SU-DHL-6 (cell line): ENCODE measurements around the gene OR1J4.

ENCODE experiments used
- H2AFZ ChIP-seq: fragments of 200-600 bp; sonication (generic); 2 replicates; pipeline ENCODE4 v1.6.1; 2014; ENCODE audit warnings: low read depth, mild to moderate bottlenecking, moderate library complexity, mixed read lengths, antibody characterized with exemption, low read length; ENCODE audit not compliant: severe bottlenecking
- H3F3A ChIP-seq: fragments of 200-600 bp; shearing (Covaris generic); 2 replicates; pipeline ENCODE4 v1.6.0; 2016; ENCODE audit warnings: antibody characterized with exemption, mild to moderate bottlenecking; ENCODE audit not compliant: insufficient read depth
- H3K27ac ChIP-seq: fragments of 200-600 bp; sonication (generic); 2 replicates; pipeline ENCODE4 v1.5.1; 2016; ENCODE audit warnings: low read depth, mild to moderate bottlenecking, low read length, moderate library complexity, mixed read lengths
- H3K27me3 ChIP-seq: fragments of 200-600 bp; sonication (generic), shearing (Covaris generic); 2 replicates; pipeline ENCODE4 v1.6.0; 2014; ENCODE audit warnings: mild to moderate bottlenecking, low read length
- H3K36me3 ChIP-seq: fragments of 200-600 bp; sonication (generic); 2 replicates; pipeline ENCODE4 v1.6.1; 2014; ENCODE audit warnings: mild to moderate bottlenecking, low read length, mixed read lengths
- H3K4me2 ChIP-seq: fragments of 300-600, 200-600 bp; shearing (Covaris generic), sonication (generic); 2 replicates; pipeline ENCODE4 v1.6.0; 2014; ENCODE audit warnings: low read length, low read depth, mild to moderate bottlenecking; ENCODE audit not compliant: poor library complexity, severe bottlenecking
- H3K4me3 ChIP-seq: fragments of 200-600 bp; sonication (generic); 2 replicates; pipeline ENCODE4 v1.5.1; 2014; ENCODE audit warnings: antibody characterized with exemption, low read length, mild to moderate bottlenecking, mixed read lengths; ENCODE audit not compliant: insufficient read depth, poor library complexity, severe bottlenecking
- H3K79me2 ChIP-seq: fragments of 200-600 bp; sonication (generic); 2 replicates; pipeline ENCODE4 v1.6.1; 2014; ENCODE audit warnings: mild to moderate bottlenecking, low read length, moderate library complexity; ENCODE audit not compliant: insufficient read depth
- H3K9ac ChIP-seq: fragments of 200-600 bp; sonication (generic); 2 replicates; pipeline ENCODE4 v1.7.0; 2014; ENCODE audit warnings: mild to moderate bottlenecking, low read length
- H3K9me2 ChIP-seq: fragments of 200-600 bp; sonication (generic); replicated peaks from 2 replicates; pipeline ENCODE4 v1.6.1; 2014; ENCODE audit warnings: low read length; ENCODE audit not compliant: insufficient read depth
- H3K9me3 ChIP-seq: fragments of 200-600 bp; sonication (generic); 2 replicates; pipeline ENCODE4 v1.6.1; 2014; ENCODE audit warnings: low read length, mixed read lengths; ENCODE audit not compliant: insufficient read depth
- H4K20me1 ChIP-seq: fragments of 200-600 bp; sonication (generic); 2 replicates; pipeline ENCODE4 v1.6.1; 2014; ENCODE audit warnings: low read depth, mild to moderate bottlenecking, antibody characterized with exemption, low read length, moderate library complexity, mixed read lengths
- CTCF ChIP-seq: fragments of 200-600 bp; sonication (generic); IDR thresholded peaks from one replicate; pipeline ENCODE4 v1.5.1; 2017; ENCODE audit warnings: antibody characterized with exemption, mild to moderate bottlenecking, low read length, moderate library complexity; ENCODE audit not compliant: insufficient read depth, poor library complexity, severe bottlenecking
- EZH2phosphoT487 ChIP-seq: fragments of 200-600 bp; sonication (generic), shearing (Covaris generic); conservative IDR thresholded peaks from 2 replicates; pipeline ENCODE4 v1.6.1; 2018; ENCODE audit warnings: mild to moderate bottlenecking, antibody characterized with exemption, low read length, moderate library complexity, mixed read lengths

The OR1J4 gene

DNA sequence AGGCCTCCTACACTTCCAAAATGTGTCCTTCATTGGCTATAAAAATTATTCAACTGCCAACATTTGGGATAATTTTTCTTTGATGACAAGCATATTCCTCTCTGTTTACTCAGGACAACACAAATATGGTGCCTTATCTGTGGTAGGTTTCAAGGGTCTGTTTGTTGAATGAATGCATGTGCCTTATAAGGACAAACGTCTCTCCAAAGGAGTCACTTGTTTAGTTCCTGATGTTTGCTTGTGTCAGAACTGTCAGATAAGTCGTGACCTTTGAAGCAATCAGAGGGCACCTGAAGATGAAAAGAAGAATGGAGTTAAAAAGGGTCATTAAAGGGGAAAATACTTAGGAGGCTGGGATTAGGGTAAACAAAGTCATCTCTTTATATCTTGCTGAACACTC, 12.0 kb upstream of the OR1J4 start:
- H3K27ac ChIP-seq = no peak overlapping the region
- H2AFZ ChIP-seq = no peak overlapping the region
- H3K9me2 ChIP-seq = no peaks in the 10 kb centered on the region
- no peaks in the 10 kb centered on the region for H3K79me2 ChIP-seq
- H3K36me3 ChIP-seq = no peaks in the 10 kb centered on the region
- H4K20me1 ChIP-seq = no peaks in the 10 kb centered on the region
- no peak overlapping the region for H3K4me3 ChIP-seq
- H3K4me2 ChIP-seq = no peak overlapping the region
- no peak overlapping the region for H3K9ac ChIP-seq
- no peak for TF ChIP-seq EZH2phosphoT487
- TF ChIP-seq CTCF = no peak
- H3K9me3 ChIP-seq = no peaks in the 10 kb centered on the region
- no peaks in the 10 kb centered on the region for H3F3A ChIP-seq
- H3K27me3 ChIP-seq = no peaks in the 10 kb centered on the region

DNA sequence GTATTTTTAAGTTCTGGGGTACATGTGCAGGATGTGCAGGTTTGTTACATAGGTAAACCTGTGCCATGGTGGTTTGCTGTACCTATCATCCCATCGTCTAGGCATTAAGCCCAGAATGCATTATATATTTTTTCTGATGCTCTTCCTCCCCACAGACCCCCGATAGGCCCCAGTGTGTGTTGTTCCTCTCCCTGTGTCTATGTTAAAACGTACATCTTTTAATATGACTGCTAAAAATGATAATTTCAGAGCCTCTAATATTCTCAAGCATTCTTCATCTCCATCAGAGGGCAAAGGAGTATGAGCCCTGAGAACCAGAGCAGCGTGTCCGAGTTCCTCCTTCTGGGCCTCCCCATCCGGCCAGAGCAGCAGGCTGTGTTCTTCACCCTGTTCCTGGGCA, 8.4 kb upstream of the OR1J4 start, which contains the start of gene OR1J2:
OR1J2 (plus strand) TSS at position 301 of the 400 bp plus-strand sequence; CDS start at position 301, 0 bp downstream.
- H3K9me3 ChIP-seq = no peaks in the 10 kb centered on the region
- no peak for TF ChIP-seq CTCF
- H3K27me3 ChIP-seq = no peaks in the 10 kb centered on the region
- no peaks in the 10 kb centered on the region for H3K36me3 ChIP-seq
- no peaks in the 10 kb centered on the region for H4K20me1 ChIP-seq
- no peaks in the 10 kb centered on the region for H3K9me2 ChIP-seq
- H3K9ac ChIP-seq = no peak within 1 kb of the TSS
- no peak within 1 kb of the TSS for H2AFZ ChIP-seq
- H3K27ac ChIP-seq = no peak within 1 kb of the TSS
- no peaks in the 10 kb centered on the region for H3K79me2 ChIP-seq
- H3K4me2 ChIP-seq = no peak within 1 kb of the TSS
- H3F3A ChIP-seq = no peaks in the 10 kb centered on the region
- no peak within 1 kb of the TSS for H3K4me3 ChIP-seq

GRCh38 chr9:122518226-122518625, 715 bp upstream of the OR1J4 start:
- H3K9me2 ChIP-seq = no peaks in the 10 kb centered on the region
- H2AFZ ChIP-seq = no peak overlapping the region
- no peak overlapping the region for H3K4me2 ChIP-seq
- H3K9ac ChIP-seq = no peak overlapping the region
- no peaks in the 10 kb centered on the region for H3K36me3 ChIP-seq
- no peak overlapping the region for H3K27ac ChIP-seq
- no peaks in the 10 kb centered on the region for H3K27me3 ChIP-seq
- TF ChIP-seq EZH2phosphoT487 (no peak), CTCF (no peak)
- H3K4me3 ChIP-seq = no peak overlapping the region
- no peaks in the 10 kb centered on the region for H3K79me2 ChIP-seq
- no peaks in the 10 kb centered on the region for H3K9me3 ChIP-seq
- no peaks in the 10 kb centered on the region for H4K20me1 ChIP-seq
- H3F3A ChIP-seq = no peaks in the 10 kb centered on the region
